ENCODE measurements around the gene CHD5.

CHD5 gene

GRCh38 chr1:6170116-6170741, 9.9 kb downstream of the CHD5 start:
- H3K4me3 ChIP-seq (ENCODE audit: low read depth, low read length), result no peak overlapping the region
- H2BK5ac ChIP-seq (ENCODE audit: low read depth, low read length, poor library complexity), result no peak overlapping the region
- no peak for DNase-seq
- H3K79me2 ChIP-seq (ENCODE audit: control insufficient read depth, insufficient read depth, low read length, poor library complexity), result no peaks in the 10 kb centered on the region
- H3K9ac ChIP-seq (ENCODE audit: low read length), result no peak overlapping the region
- no peak overlapping the region for H2AFZ ChIP-seq (ENCODE audit: insufficient read depth, low read length, poor library complexity)
- no peak overlapping the region for H3K18ac ChIP-seq (ENCODE audit: low read length)
- H4K8ac ChIP-seq (ENCODE audit: low read depth, low read length), result no peak overlapping the region
- no peaks in the 10 kb centered on the region for H3K79me1 ChIP-seq (ENCODE audit: low read length)
- no peaks in the 10 kb centered on the region for H3K4me1 ChIP-seq (ENCODE audit: control insufficient read depth in 1 of 2, insufficient read depth in 2 of 2, low read length in 2 of 2)
- no peak overlapping the region for H3K27ac ChIP-seq (ENCODE audit: low read depth, low read length)
- no peak overlapping the region for H4K12ac ChIP-seq (ENCODE audit: low read depth, low read length)
- no peak overlapping the region for H3K14ac ChIP-seq (ENCODE audit: low read length)
- no peak overlapping the region for H2AK5ac ChIP-seq (ENCODE audit: low read length)
- H3K36me3 ChIP-seq (ENCODE audit: control insufficient read depth in 1 of 2, insufficient read depth in 2 of 2, low read length in 2 of 2), result no peaks in the 10 kb centered on the region
- H3K4ac ChIP-seq (ENCODE audit: low read depth, low read length), result no peak overlapping the region
- no peak overlapping the region for H3K4me2 ChIP-seq (ENCODE audit: low read length)
- no peak overlapping the region for H2BK12ac ChIP-seq (ENCODE audit: low read length)
- H4K91ac ChIP-seq (ENCODE audit: low read depth, low read length), result no peak overlapping the region
- no peaks in the 10 kb centered on the region for H3K27me3 ChIP-seq (ENCODE audit: insufficient read depth, low read length)
- no peak overlapping the region for H2BK120ac ChIP-seq (ENCODE audit: insufficient read depth, low read length, poor library complexity)
- no CpG with 5 or more reads among the region's 16 CpGs for whole genome bisulfite sequencing (ENCODE audit: extremely low coverage, insufficient coverage, insufficient read length)
- H3K23ac ChIP-seq (ENCODE audit: low read length), result no peak overlapping the region
- peaks cover 5% of the 10 kb centered on the region for H3K9me3 ChIP-seq (ENCODE audit: insufficient read depth, low read depth, low read length)

- Histone ChIP-seq H2BK120ac (ENCODE audit: insufficient read depth, low read length, poor library complexity) (no peak overlapping the region), H2BK12ac (ENCODE audit: low read length) (no peak overlapping the region), H3K23ac (ENCODE audit: low read length) (no peak overlapping the region), H3K9me3 (ENCODE audit: insufficient read depth, low read depth, low read length) (no peaks in the 10 kb centered on the region), H4K12ac (ENCODE audit: low read depth, low read length) (no peak overlapping the region), H3K18ac (ENCODE audit: low read length) (no peak overlapping the region), H3K4me3 (ENCODE audit: low read depth, low read length) (no peak overlapping the region), H3K36me3 (ENCODE audit: control insufficient read depth in 1 of 2, insufficient read depth in 2 of 2, low read length in 2 of 2) (no peaks in the 10 kb centered on the region), H4K91ac (ENCODE audit: low read depth, low read length) (no peak overlapping the region), H4K8ac (ENCODE audit: low read depth, low read length) (no peak overlapping the region), H2BK5ac (ENCODE audit: low read depth, low read length, poor library complexity) (no peak overlapping the region), H3K27ac (ENCODE audit: low read depth, low read length) (no peak overlapping the region), H3K4me2 (ENCODE audit: low read length) (no peak overlapping the region), H3K27me3 (ENCODE audit: insufficient read depth, low read length) (no peaks in the 10 kb centered on the region), H3K79me2 (ENCODE audit: control insufficient read depth, insufficient read depth, low read length, poor library complexity) (no peaks in the 10 kb centered on the region), H2AFZ (ENCODE audit: insufficient read depth, low read length, poor library complexity) (no peak overlapping the region), H3K4me1 (ENCODE audit: control insufficient read depth in 1 of 2, insufficient read depth in 2 of 2, low read length in 2 of 2) (no peaks in the 10 kb centered on the region), H3K79me1 (ENCODE audit: low read length) (no peaks in the 10 kb centered on the region), H3K4ac (ENCODE audit: low read depth, low read length) (no peak overlapping the region), H3K9ac (ENCODE audit: low read length) (no peak overlapping the region), H2AK5ac (ENCODE audit: low read length) (no peak overlapping the region), H3K14ac (ENCODE audit: low read length) (no peak overlapping the region)
- no peak for DNase-seq
- no CpG with 5 or more reads among the region's 18 CpGs for WGBS (ENCODE audit: extremely low coverage, insufficient coverage, insufficient read length)
These were observed 11.1 kb downstream of the CHD5 start for GRCh38 chr1:6168947-6169586.

- no peak overlapping the region for H2BK120ac ChIP-seq (ENCODE audit: insufficient read depth, low read length, poor library complexity)
- WGBS (ENCODE audit: extremely low coverage, insufficient coverage, insufficient read length), result no CpG with 5 or more reads among the region's 34 CpGs
- DNase-seq, result no peak
- H3K4me1 ChIP-seq (ENCODE audit: control insufficient read depth in 1 of 2, insufficient read depth in 2 of 2, low read length in 2 of 2), result no peaks in the 10 kb centered on the region
- H3K9ac ChIP-seq (ENCODE audit: low read length), result no peak overlapping the region
- H3K36me3 ChIP-seq (ENCODE audit: control insufficient read depth in 1 of 2, insufficient read depth in 2 of 2, low read length in 2 of 2), result no peaks in the 10 kb centered on the region
- H2AK5ac ChIP-seq (ENCODE audit: low read length), result no peak overlapping the region
- no peak overlapping the region for H3K4me2 ChIP-seq (ENCODE audit: low read length)
- H3K27me3 ChIP-seq (ENCODE audit: insufficient read depth, low read length), result no peaks in the 10 kb centered on the region
- no peak overlapping the region for H4K8ac ChIP-seq (ENCODE audit: low read depth, low read length)
- H3K9me3 ChIP-seq (ENCODE audit: insufficient read depth, low read depth, low read length), result no peaks in the 10 kb centered on the region
- H3K4me3 ChIP-seq (ENCODE audit: low read depth, low read length), result no peak overlapping the region
- no peaks in the 10 kb centered on the region for H3K79me1 ChIP-seq (ENCODE audit: low read length)
- H4K91ac ChIP-seq (ENCODE audit: low read depth, low read length), result no peak overlapping the region
- H3K79me2 ChIP-seq (ENCODE audit: control insufficient read depth, insufficient read depth, low read length, poor library complexity), result no peaks in the 10 kb centered on the region
- no peak overlapping the region for H3K4ac ChIP-seq (ENCODE audit: low read depth, low read length)
- no peak overlapping the region for H2BK5ac ChIP-seq (ENCODE audit: low read depth, low read length, poor library complexity)
- H3K27ac ChIP-seq (ENCODE audit: low read depth, low read length), result no peak overlapping the region
- no peak overlapping the region for H3K14ac ChIP-seq (ENCODE audit: low read length)
- H3K18ac ChIP-seq (ENCODE audit: low read length), result no peak overlapping the region
- H3K23ac ChIP-seq (ENCODE audit: low read length), result no peak overlapping the region
- no peak overlapping the region for H4K12ac ChIP-seq (ENCODE audit: low read depth, low read length)
- H2BK12ac ChIP-seq (ENCODE audit: low read length), result no peak overlapping the region
- no peak overlapping the region for H2AFZ ChIP-seq (ENCODE audit: insufficient read depth, low read length, poor library complexity)
These were observed 12.5 kb downstream of the CHD5 start for GRCh38 chr1:6167391-6168303.

GRCh38 chr1:6166655-6167390, 13.3 kb downstream of the CHD5 start:
- Histone ChIP-seq H3K27ac (ENCODE audit: low read depth, low read length) (no peak overlapping the region), H3K4me2 (ENCODE audit: low read length) (no peak overlapping the region), H4K91ac (ENCODE audit: low read depth, low read length) (no peak overlapping the region), H3K9ac (ENCODE audit: low read length) (no peak overlapping the region), H2BK12ac (ENCODE audit: low read length) (no peak overlapping the region), H3K79me1 (ENCODE audit: low read length) (no peaks in the 10 kb centered on the region), H3K4ac (ENCODE audit: low read depth, low read length) (no peak overlapping the region), H3K14ac (ENCODE audit: low read length) (no peak overlapping the region), H3K79me2 (ENCODE audit: control insufficient read depth, insufficient read depth, low read length, poor library complexity) (no peaks in the 10 kb centered on the region), H3K23ac (ENCODE audit: low read length) (no peak overlapping the region), H4K12ac (ENCODE audit: low read depth, low read length) (no peak overlapping the region), H4K8ac (ENCODE audit: low read depth, low read length) (no peak overlapping the region), H3K36me3 (ENCODE audit: control insufficient read depth in 1 of 2, insufficient read depth in 2 of 2, low read length in 2 of 2) (no peaks in the 10 kb centered on the region), H2AFZ (ENCODE audit: insufficient read depth, low read length, poor library complexity) (no peak overlapping the region), H2BK120ac (ENCODE audit: insufficient read depth, low read length, poor library complexity) (no peak overlapping the region), H3K4me1 (ENCODE audit: control insufficient read depth in 1 of 2, insufficient read depth in 2 of 2, low read length in 2 of 2) (peaks cover 0 to under 1% of the 10 kb centered on the region in 2 experiments), H2AK5ac (ENCODE audit: low read length) (no peak overlapping the region), H3K9me3 (ENCODE audit: insufficient read depth, low read depth, low read length) (no peaks in the 10 kb centered on the region), H3K18ac (ENCODE audit: low read length) (no peak overlapping the region), H3K27me3 (ENCODE audit: insufficient read depth, low read length) (no peaks in the 10 kb centered on the region), H2BK5ac (ENCODE audit: low read depth, low read length, poor library complexity) (no peak overlapping the region), H3K4me3 (ENCODE audit: low read depth, low read length) (no peak overlapping the region)
- no CpG with 5 or more reads among the region's 19 CpGs for WGBS (ENCODE audit: extremely low coverage, insufficient coverage, insufficient read length)
- DNase-seq, result no peak

Measured in trophoblast cell (in vitro differentiated cells and primary cell).